Ureter (tissue), 1 donor: ENCODE measurements around the gene KRT39. TPM values are rescaled to one million over a fixed set of nuclear protein-coding genes. Genes with fewer than 3 reads are reported as not detected.
"Not testable (repeated sequence)": the region's sequence is repeated elsewhere in the genome, so short reads cannot be mapped to it uniquely, and the experiment has no call there.

ENCODE experiments used
- DNase-seq: peaks from one replicate; pipeline ENCODE4 v3.0.0-alpha.2; 2020; ENCODE audit warnings: low spot score
- total RNA-seq: library from RNA; stranded (reverse); gene quantifications from one replicate; pipeline ENCODE4 v1.2.4, GENCODE V29; 2023
- donor health status: DM: yes; HTN: yes; CAD: no.

The KRT39 gene
- total RNA-seq = not detected

DNA sequence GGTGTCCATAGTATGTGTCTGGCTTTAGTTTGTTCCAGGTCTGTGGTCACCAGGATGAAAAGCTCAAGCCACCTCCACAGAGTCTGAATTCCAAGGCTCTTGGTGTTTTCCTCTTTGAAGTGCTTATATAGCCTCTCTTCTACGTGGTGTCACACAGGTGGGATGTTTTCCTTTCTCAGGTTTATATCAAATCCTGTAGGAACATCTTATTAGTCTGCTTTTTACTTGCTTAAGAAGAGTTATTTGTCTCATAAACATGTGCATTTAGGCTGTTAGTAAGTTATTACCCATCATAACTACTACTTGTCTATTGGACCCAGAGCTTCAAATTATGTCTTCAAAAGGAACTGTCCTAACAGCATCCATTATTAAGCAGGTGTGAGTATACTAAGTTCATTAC, at the start of gene KRT39:
Gene KRT39, minus strand, starts transcription at position 101 of the 400 bp plus-strand sequence. Its CDS starts 92 bp downstream, at position 9.
- DNase-seq = no peak

DNA sequence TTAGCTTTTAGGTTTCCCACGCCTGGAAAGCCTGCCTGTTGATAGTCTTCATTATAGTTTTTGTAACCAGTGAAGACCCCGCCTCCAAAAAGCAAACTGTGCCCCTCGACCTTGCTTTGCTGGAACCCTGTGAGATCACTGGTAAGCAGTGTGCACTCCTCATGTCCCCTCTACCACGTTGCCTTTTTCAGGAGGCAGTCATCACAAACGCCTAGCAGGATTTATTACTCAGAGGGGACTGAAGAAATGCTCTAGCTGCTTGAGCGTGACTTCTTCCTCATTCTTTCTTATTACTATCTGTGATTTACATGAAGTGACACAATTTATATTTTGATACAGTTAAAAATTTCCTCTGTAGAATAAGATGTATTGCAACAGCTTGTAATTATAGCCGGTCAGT, 48.7 kb upstream of the KRT39 start:
- no peak for DNase-seq

DNA sequence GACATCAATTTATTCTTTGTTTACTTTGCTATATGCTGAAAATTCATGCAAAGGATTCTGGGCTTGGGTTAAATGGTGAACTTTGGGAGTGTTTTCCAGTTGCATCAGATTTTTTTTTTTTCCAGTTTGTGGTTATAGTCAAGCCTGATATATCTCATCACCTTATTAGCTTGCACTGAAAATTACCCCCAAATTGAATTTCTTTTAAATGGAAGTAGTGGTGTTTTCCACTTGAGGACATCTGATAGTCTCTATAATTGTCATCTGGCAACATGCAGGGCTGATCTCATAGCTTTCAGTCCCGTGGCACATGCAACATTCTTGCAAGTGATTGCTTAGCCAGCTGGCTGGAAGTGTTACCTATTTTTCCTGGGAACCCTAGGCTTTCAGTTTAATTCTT, 46.9 kb upstream of the KRT39 start:
- DNase-seq = no peak

DNA sequence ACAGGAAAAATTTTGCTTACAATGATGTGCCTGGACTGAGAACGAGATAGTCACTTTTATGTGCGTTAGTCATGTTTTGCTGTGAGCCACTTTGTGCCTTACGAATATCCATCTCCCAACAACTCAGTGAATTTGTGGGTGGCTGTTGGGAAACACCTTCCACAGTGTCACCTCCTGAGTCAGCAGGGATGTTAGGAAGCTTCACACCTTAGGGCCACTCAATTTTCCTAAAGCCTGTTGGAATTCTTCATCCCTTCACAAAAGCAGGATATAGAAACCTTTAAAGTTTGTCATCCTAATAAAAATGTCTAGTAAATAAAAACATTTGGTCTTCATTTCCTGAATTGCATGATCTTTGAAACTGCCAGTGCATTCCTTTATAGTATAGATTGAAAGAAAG, 46.4 kb upstream of the KRT39 start:
- no peak for DNase-seq

DNA sequence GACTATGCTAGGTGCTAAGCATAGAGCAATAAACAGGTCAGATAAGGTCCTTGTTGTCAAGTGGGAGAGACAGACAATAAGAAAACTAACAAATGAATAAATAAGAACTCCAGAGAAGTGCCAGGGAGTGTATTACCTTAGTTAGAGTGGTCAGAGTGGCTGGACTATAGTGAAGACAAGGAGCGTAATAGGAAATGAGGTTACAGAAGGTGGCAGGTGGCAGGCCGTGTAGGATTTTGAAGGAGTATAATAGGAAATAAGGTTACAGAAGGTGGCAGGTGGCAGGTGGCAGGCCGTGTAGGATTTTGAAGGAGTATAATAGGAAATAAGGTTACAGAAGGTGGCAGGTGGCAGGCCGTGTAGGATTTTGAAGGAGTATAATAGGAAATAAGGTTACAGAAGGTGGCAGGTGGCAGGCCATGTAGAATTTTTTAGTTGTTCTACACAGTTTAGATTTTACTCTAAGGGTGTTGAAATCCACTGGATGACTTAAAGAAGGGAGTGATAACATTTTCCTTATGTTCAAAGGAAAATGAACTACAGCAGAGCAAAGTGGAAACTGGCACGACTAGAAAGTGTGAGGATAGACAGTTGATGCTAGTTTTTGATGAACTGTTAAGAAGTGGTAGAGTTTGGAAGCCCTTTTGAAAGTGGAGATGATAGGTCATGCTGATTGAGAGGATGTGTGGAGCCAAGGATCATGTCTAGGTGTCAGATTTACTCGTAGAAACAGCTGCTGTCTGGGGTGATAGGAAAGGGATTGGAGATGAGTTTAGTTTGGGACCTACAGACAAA, 45.8 kb upstream of the KRT39 start:
- DNase-seq = no peak

DNA sequence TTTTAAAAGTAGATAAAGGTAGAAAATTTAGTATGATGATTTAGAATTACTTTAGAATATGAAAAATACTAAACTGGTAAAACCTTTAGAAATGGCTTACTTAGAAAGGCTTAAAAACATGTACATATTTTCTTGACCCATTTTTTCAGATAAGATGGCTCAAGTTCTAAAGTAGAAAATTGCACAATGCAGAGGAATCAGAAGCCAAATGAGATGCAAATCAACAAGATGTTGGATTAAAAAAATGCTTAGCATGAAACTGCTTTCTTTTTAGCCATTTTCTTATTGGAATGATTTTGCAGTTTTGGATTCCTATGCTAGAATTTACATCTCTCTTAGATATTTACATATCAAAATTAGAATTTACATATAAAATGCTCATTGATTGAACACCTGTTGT, 43.7 kb upstream of the KRT39 start:
- DNase-seq = no peak

DNA sequence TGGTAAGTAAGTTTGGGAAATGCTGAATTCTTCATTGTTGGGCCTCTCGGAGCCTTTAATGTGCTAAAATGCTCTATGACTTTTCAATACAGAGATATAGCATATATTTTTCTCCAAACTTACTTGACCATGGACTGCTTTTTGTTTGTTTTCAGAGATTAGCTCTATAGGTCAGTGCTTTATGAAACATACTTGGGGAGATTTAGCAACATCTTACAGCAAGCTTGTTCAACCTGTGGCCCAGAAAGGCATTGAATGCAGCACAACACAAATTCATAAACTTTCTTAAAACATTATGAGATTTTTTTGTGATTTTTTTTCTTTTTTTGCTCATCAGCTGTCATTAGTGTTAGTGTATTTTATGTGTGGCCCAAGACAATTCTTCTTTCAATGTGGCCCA, 43.2 kb upstream of the KRT39 start:
- DNase-seq = no peak

DNA sequence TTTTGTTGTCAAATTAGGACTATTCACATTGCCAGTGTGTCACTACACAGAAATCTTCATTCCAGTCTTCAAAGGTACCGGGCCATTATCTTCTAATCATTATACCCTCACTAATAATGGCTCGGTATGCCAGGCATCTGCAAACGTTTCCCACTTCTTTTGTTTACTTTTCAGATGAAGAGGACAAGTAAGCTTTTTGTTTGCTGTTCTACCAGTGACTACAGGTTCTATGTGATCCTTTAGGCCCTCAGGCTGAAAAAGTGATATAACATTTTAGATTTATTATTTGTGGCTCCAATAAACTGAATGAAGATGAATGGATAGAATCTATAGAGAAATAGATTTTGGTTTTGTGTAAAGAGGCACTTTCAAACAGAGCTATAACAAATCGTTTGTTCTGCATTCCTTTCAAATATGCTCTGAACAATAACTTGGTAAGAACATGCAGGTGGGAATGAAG, 42.6 kb upstream of the KRT39 start:
- DNase-seq = no peak

DNA sequence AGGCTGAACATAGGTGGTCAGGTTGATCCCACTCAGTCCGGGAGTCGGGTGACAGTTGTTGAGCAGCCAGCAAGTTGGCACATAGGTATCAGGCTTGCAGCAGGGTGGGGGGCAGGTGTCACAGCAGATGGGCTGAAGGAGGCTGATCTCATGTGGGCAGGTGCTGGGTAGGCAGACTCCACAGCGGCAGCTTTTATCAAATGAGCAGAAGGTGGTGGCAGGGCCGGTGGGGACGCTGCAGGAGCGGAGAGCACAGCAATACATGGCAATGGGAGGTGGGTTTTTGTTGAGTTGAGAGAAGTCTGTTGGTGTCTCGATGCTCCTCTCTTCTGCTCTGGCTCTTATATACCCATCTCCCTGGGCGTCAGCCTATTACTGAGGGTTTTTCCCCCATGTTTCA, 42.1 kb upstream of the KRT39 start, which contains the start of gene KRTAP3-1:
Gene KRTAP3-1, minus strand, starts transcription at position 318 of the 400 bp plus-strand sequence. Its CDS starts 54 bp downstream, at position 264.
- no peak for DNase-seq

DNA sequence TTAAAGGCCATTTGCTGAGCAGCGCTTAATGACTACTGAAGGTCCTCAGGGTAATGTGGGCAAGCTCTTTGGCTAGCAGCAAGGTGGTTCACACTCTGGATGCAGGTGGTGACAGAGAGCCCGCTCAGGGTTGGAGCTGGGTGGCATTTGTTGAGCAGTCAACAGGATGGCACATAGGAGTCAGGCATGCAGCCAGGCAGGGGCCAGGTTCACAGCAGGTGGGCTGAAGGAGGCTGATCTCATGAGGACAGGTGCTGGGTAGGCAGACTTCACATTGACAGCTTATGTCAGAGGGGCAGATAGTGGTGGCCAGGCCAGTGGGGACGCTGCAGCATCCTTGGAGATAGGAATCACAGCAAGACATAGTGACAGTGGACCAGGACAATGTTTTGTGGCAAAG, 37.6 kb upstream of the KRT39 start:
- no peak for DNase-seq

DNA sequence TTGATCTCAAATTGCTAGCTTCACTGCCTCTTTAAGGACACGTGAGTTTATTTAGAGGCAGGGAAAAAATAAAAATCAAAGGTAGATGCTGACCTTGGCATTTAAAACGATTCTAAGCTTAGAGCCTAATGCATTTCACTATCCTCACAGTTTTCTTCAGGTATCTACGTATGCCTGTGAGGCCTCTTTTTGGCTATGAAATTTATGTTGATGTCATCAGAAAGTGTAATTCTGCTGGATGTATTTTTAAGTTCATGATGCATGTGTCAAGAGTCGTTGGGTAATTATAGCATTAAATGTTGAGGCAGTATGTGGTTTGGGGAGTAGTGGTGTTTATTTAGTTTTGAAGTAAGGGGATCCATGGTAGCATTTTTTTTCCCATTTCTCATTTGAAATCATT, 37.2 kb upstream of the KRT39 start:
- no peak for DNase-seq

DNA sequence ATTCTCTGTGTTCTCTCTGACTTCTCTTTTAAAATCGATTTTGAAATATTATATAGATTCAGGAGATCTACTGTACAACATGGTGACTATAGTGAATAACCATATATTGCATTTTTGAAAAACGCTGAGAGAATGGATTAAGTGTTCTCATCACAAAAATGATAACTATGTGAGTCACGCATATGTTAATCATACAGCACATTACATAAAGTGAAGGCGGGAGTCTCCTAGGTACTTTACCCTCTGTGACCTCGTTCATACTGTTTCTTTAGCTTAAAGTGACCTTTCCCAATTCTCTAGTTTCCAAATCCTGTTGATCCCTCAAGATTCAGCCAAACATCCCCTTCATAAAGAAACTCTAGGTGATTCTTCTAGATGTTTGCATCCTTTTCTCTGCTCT, 36.1 kb upstream of the KRT39 start:
- no peak for DNase-seq

DNA sequence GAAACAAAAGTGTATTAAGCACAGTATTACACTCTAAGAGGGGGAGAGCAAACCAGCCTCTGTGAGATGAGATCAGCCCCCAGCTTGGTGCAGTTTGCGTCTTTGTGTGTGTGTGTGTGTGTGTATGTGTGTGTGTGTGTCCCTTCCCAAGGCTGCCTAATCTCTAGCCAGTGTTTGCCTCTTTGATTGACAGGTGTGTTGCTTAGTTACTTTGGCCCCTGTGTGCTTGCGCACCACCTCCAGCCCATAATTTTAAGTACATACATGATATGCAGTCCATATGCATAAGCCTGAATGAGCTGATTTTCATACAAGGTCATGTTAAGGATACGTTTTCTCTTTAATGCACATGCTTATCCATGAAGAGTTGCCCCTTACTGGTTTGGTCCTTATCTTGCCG, 35.0 kb upstream of the KRT39 start:
- no peak for DNase-seq

DNA sequence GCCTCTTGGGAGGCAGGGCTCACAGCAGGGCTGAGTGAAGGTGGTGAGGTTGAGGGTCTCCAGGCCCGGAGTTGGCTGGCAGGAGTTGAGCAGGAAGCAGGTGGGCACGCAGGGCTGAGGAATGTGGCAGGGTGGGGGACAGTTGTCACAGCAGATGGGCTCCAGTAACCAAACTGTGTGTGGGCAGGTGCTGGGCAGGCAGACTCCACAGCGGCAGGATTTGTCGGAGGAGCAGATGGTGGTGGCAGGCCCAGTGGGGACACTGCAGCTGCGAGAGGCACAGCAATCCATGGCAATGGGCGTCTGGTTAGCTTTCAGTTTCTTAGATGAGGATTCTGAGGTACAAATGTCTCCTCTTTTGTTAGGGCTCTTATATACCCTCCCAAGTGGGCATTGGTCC, 32.8 kb upstream of the KRT39 start, which contains the start of gene KRTAP3-2:
Gene KRTAP3-2, minus strand, starts transcription at position 344 of the 400 bp plus-strand sequence. Its CDS starts 53 bp downstream, at position 291.
- DNase-seq = not testable (repeated sequence)

DNA sequence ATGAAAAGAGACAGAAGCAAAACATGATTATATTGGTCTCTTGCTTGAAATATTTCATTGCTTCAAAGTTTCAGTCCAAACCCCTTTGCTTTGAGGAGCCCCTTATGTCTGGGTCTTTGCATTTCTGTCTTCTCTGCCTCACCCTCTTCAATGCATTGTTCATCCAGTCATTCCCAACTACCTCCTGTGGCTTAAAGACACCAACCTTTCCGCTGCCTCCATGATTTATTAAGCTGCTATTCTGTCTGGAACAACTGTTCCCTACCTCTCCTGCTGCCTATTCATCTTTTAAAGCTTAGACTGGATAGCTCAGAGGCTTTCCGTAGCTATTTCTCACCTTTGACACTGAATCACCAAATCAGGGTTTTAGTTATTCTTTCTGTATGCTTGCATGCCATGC, 30.6 kb upstream of the KRT39 start:
- DNase-seq = no peak

DNA sequence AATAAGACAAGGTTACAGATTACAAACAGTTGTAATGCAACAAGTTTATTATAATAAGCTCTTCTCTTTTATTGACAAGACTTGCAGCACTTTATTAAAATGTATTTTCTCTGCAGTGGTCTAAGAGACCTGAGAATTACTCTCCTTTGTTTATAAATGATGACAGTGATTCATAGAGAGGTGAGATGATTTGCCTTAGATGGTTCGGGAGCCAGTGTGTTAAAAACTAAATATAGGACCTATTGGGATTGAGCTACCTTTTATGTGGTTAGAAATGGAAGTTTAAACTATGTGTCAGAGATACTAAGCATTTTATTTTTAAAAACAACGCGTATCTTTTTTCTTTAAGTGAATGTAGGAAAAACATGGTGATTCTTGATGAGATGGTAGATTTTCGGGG, 30.1 kb upstream of the KRT39 start:
- DNase-seq = no peak

DNA sequence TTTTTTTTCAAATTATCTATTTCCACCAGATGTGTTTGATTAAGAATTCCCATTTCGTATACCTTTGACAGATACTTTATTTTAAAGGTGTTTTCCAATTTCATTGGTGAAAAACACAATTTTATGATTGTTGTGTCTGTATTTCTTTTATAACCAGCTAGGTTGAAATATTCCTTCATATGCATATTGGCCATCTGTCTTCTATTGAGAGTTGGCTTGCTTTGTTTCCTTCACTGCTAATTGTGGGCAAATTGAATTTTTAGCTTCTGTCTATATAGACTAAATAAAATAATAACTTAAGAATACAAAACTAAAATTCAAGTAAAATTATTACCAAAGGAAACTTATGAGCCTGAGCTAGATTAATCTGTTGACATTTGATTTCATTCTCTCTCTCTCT, 28.4 kb upstream of the KRT39 start:
- no peak for DNase-seq

DNA sequence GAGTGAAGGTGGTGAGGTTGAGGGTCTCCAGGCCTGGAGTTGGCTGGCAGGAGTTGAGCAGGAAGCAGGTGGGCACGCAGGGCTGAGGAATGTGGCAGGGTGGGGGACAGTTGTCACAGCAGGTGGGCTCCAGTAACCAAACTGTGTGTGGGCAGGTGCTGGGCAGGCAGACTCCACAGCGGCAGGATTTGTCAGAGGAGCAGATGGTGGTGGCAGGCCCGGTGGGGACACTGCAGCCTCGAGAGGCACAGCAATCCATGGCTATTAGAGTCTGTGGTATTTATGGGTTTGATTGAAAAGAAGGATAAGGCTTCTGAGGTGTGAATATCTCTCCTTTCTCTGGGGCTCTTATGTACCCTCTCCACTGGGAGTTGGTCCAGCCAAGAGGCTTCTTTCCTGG, 27.1 kb upstream of the KRT39 start, which contains the start of gene KRTAP3-3:
Gene KRTAP3-3, minus strand, starts transcription at position 326 of the 400 bp plus-strand sequence. Its CDS starts 67 bp downstream, at position 259.
- DNase-seq = no peak

DNA sequence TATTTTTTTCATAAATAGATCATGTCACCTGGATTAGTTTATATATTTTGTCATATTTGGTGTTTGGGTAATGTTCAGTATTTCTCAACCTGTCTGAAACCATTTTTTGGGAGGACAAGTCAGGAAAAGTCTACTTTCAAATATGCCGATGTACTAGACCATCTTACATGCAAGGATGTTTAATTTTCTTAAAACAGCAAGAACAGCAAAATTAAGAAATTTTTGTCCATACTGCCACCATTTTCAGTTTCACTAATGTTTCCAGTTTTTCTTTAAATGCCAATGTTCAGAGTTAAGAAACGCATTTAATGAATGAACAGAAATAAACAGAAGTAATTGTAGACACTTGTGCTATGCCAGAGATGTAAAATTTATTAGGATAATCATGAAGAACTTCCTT, 26.3 kb upstream of the KRT39 start:
- DNase-seq = no peak

DNA sequence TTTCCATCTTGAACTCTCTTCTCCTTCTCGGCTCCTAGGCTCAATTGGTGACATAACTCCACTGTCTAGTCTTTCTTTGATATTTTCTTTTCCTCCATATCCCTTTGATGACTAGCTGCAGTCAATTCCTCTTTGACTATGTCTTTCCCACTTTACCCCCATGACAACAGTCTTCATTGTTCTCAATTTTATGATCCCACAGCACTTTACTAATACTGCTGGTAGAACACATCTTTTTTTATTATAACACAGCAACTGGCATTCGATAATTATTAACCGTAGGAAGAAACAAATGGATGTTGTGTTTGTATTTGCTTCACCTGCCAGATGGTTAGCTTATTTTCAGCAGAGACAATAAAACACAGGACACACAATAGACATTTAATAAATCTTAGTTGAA, 25.9 kb upstream of the KRT39 start:
- no peak for DNase-seq

DNA sequence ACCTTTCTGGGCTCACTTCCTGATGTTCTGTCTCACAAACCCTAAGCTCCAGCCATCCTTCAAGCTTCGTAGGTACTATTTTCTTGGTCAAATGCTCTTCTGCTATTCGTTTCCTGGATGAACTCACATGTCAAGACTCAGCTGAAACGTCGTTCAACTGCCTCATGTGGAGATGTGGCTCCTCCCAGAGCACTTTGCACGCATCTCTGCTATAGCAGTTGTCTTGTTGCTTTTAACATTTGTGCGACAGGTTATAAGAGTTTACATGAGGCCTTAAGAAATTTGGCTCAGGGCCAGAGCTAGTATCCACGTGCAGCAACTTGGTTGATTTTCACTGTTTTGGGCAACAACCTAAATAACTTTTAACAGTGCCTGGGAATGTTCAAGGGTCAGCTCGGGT, 20.2 kb upstream of the KRT39 start:
- DNase-seq = no peak

DNA sequence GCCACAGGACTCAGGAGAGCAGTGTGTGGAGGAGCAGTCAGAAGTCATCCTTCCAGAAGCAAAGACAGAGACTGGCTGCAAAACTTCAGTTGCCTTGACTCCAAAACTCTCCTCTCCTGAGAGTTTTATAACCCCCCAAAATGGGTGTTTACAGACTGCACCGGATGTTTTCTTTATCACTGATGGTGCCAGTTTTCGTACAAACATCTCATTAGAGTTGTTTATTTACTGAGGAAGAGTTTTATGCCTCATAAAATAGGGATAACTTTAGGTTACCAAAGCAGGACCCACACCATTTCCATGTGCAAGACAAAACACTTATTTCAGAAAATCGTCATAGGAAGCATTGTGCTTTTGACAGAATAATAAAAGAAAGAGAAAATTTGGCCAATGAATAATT, 17.5 kb upstream of the KRT39 start, which contains the start of gene KRT40:
Gene KRT40, minus strand, starts transcription at position 101 of the 400 bp plus-strand sequence. Its CDS starts 53 bp downstream, at position 48.
- no peak for DNase-seq

DNA sequence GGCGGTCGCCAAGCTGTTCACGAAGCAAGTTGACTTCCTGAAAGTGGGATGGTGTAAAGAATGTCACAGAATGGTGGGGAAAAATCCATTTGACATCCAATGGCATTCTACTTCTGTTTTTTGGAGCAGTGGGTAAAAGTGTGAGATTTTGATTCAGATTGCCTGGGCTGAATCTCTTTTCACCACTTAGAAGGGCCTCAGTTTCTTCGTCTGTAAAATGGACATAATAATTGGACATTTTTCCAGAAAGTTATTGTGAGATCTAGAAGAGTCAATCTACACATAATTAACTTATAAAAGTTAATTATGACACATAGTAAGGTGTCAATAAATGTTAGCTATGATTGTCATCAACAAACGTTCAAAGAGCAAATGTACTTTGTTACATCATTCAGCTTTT, 14.4 kb upstream of the KRT39 start:
- DNase-seq = no peak
